ENCODE data around the gene IMMP2L.

DNA sequence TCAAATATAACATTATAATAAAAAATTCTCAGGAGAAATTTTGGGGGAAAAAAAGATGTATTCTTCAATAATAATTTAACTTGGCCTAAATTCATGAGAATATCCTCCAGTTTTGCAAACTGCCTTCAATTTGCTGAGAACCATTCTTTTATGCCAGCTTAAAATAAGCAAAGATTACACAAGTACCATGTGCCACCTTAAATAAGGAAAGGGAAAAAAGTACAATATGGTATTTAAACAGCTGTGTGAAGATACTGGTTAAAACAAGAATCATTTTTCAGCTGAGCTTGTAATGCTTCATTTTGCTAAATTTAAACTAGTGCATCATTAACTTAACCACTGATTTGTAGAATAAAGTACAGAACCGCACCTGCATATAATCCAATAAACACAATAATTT, 253.6 kb downstream of the IMMP2L start:
- TF ChIP-seq, protein P1, sequence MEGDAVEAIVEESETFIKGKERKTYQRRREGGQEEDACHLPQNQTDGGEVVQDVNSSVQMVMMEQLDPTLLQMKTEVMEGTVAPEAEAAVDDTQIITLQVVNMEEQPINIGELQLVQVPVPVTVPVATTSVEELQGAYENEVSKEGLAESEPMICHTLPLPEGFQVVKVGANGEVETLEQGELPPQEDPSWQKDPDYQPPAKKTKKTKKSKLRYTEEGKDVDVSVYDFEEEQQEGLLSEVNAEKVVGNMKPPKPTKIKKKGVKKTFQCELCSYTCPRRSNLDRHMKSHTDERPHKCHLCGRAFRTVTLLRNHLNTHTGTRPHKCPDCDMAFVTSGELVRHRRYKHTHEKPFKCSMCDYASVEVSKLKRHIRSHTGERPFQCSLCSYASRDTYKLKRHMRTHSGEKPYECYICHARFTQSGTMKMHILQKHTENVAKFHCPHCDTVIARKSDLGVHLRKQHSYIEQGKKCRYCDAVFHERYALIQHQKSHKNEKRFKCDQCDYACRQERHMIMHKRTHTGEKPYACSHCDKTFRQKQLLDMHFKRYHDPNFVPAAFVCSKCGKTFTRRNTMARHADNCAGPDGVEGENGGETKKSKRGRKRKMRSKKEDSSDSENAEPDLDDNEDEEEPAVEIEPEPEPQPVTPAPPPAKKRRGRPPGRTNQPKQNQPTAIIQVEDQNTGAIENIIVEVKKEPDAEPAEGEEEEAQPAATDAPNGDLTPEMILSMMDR (IDR thresholded peaks at IDR 0.05): no peak
- no peak for TF ChIP-seq POLR2A (IDR thresholded peaks at IDR 0.05)

Measured in body of pancreas (tissue), 4 donors.